ENCODE data around the gene SLIT2. TPM values are rescaled to one million over a fixed set of nuclear protein-coding genes. Genes with fewer than 3 reads are reported as not detected.

Gene SLIT2
- total RNA-seq, 1 experiment from 2014 or later, result 3.8 TPM

DNA sequence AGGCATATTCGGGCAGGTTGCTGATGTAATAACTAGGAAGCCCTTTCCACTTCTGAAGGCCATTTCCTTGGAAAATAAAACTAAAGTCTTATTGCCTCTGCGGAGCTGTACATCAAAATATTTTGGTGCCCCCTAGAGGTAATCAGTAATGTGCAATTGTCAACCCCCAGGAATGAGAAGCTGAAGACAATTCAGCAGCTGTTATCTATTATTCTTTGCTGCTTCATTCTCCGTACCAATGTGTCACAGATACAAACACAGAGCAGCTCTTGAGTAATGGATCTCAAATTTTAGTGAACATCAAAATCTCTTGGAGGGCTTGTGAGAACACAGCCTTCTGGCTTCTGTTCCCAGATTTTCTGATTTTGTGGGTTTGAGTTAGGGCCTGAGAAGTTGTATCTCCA, 3.5 kb upstream of the SLIT2 start:
- Histone ChIP-seq H3K36me3 (ENCODE audit: control insufficient read depth in 1 of 2, insufficient read depth in 2 of 2, low read length in 2 of 2) (no peaks in the 10 kb centered on the region), H3K9me3 (ENCODE audit: control insufficient read depth in 1 of 2, insufficient read depth in 1 of 2, low read depth in 1 of 2, low read length in 2 of 2) (no peaks in the 10 kb centered on the region; a peak in 1 of 4 replicates), H3K9me2 (ENCODE audit: insufficient read depth) (no peaks in the 10 kb centered on the region), H3K4me1 (ENCODE audit: control insufficient read depth in 1 of 2, insufficient read depth in 2 of 2, low read length in 2 of 2) (peaks cover 0 to 12% of the 10 kb centered on the region in 2 experiments; a peak in 1 of 4 replicates), H3K4me2 (ENCODE audit: low read length) (no peak overlapping the region), H2AFZ (ENCODE audit: low read depth, low read length, poor library complexity, severe bottlenecking) (peak overlapping the region; percentile 17), H3K27ac (ENCODE audit: low read depth, low read length) (no peak overlapping the region), H3K9ac (ENCODE audit: low read length) (no peak overlapping the region), H3K79me2 (ENCODE audit: insufficient read depth, low read length) (no peaks in the 10 kb centered on the region), H3K4me3 (replicated peaks in 1 of 2; ENCODE audit: low read depth in 1 of 2, low read length in 2 of 2) (no peak overlapping the region), H3K27me3 (ENCODE audit: insufficient read depth, low read length) (no peaks in the 10 kb centered on the region), H4K20me1 (ENCODE audit: insufficient read depth) (no peaks in the 10 kb centered on the region)
- TF ChIP-seq, protein P1, sequence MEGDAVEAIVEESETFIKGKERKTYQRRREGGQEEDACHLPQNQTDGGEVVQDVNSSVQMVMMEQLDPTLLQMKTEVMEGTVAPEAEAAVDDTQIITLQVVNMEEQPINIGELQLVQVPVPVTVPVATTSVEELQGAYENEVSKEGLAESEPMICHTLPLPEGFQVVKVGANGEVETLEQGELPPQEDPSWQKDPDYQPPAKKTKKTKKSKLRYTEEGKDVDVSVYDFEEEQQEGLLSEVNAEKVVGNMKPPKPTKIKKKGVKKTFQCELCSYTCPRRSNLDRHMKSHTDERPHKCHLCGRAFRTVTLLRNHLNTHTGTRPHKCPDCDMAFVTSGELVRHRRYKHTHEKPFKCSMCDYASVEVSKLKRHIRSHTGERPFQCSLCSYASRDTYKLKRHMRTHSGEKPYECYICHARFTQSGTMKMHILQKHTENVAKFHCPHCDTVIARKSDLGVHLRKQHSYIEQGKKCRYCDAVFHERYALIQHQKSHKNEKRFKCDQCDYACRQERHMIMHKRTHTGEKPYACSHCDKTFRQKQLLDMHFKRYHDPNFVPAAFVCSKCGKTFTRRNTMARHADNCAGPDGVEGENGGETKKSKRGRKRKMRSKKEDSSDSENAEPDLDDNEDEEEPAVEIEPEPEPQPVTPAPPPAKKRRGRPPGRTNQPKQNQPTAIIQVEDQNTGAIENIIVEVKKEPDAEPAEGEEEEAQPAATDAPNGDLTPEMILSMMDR (IDR thresholded peaks at IDR 0.05 in 2 of 3, conservative IDR thresholded peaks at IDR 0.05 in 1 of 3; ENCODE audit: borderline replicate concordance in 1 of 3, insufficient read depth in 1 of 3, low read depth in 2 of 3, low read length in 2 of 3), result peak; percentile 43 to 76 (median 62); a peak in 5 of 6 replicates
- peak; percentile 72 for TF ChIP-seq RAD21 (IDR thresholded peaks at IDR 0.05; ENCODE audit: low read depth)
- no peak for TF ChIP-seq SIN3A (IDR thresholded peaks at IDR 0.05; ENCODE audit: low read depth)
- intact Hi-C loops (cut with micrococcal nuclease), result loop anchor here (2.0 to 5.0 kb wide), 3 partner anchors 696 to 1023 kb away; no protein-coding TSS in a partner anchor
- ChIA-PET CTCF (interaction anchor here (1.0 to 1.3 kb wide), 4 partner anchors 12 to 1059 kb away, joined by 3 to 6 read pairs (median 3); no protein-coding TSS in a partner anchor), RAD21 (ENCODE audit: low non-redundant PET in 1 of 2, low total read pairs in 2 of 2, uncharacterized antibody in 2 of 2, unreplicated experiment in 2 of 2) (no interaction called here), POLR2A (no interaction called here)
- no TSS peak for BruUV-seq (replicated peaks)
- ATAC-seq (peak; percentile 41; the same call in 1 of the 2 replicates), DNase-seq (ENCODE audit: low read depth, low spot score) (peak; percentile 29)

DNA sequence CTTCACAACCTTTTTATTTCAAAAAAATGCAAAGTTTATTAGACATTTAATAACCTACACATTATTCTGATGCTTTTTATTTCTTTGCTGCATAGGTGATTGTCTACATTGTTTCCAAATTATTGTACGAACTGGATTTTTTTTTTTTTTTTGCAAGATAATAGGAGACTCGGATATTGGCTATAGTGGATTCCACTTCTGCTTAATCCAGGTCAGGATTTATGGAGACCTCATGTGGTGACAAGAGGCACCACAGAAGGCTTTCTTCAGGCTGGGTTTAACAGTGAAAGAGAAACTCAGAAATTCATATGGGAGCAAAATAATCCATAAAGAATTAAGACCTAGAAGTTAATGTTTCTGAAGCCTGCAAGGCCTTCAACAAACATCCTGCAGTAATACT, 2.4 kb upstream of the SLIT2 start:
- ChIA-PET POLR2A (no interaction called here), RAD21 (ENCODE audit: low non-redundant PET in 1 of 2, low total read pairs in 2 of 2, uncharacterized antibody in 2 of 2, unreplicated experiment in 2 of 2) (no interaction called here), CTCF (interaction anchor here (0.6 to 0.7 kb wide), 2 partner anchors 9 to 1025 kb away, joined by 3 to 4 read pairs; no protein-coding TSS in a partner anchor)
- DNase-seq (ENCODE audit: low read depth, low spot score) (peak; percentile 12), ATAC-seq (peak; percentile 31; the same call in 1 of the 2 replicates)
- H3K4me2 ChIP-seq (ENCODE audit: low read length), result no peak overlapping the region
- H3K9me2 ChIP-seq (ENCODE audit: insufficient read depth), result no peaks in the 10 kb centered on the region
- H3K9me3 ChIP-seq (ENCODE audit: control insufficient read depth in 1 of 2, insufficient read depth in 1 of 2, low read depth in 1 of 2, low read length in 2 of 2), result no peaks in the 10 kb centered on the region
- intact Hi-C loops (cut with micrococcal nuclease), result loop anchor here (2.0 to 5.0 kb wide), 3 partner anchors 697 to 1025 kb away; no protein-coding TSS in a partner anchor
- TF ChIP-seq TCF7L2 (IDR thresholded peaks at IDR 0.05; ENCODE audit: borderline replicate concordance, extremely low read depth, insufficient read depth, insufficient read length) (no peak), POLR2AphosphoS5 (IDR thresholded peaks at IDR 0.05; ENCODE audit: low read depth, low read length) (no peak), EGR1 (IDR thresholded peaks at IDR 0.05; ENCODE audit: low read depth) (no peak), RAD21 (IDR thresholded peaks at IDR 0.05; ENCODE audit: low read depth) (peak; percentile 47), FOSL1 (IDR thresholded peaks at IDR 0.05; ENCODE audit: low read depth) (no peak), CEBPB (IDR thresholded peaks at IDR 0.05; ENCODE audit: low read depth) (no peak), SIN3A (IDR thresholded peaks at IDR 0.05; ENCODE audit: low read depth) (no peak), YY1 (IDR thresholded peaks at IDR 0.05; ENCODE audit: extremely low read depth, insufficient replicate concordance, low read depth, low read length) (no peak)
- TF ChIP-seq, protein P1 (IDR thresholded peaks at IDR 0.05 in 2 of 3, conservative IDR thresholded peaks at IDR 0.05 in 1 of 3; ENCODE audit: borderline replicate concordance in 1 of 3, insufficient read depth in 1 of 3, low read depth in 2 of 3, low read length in 2 of 3), result peak; percentile 32 to 49 (median 36); a peak in 3 of 6 replicates
- TF ChIP-seq, protein P2, sequence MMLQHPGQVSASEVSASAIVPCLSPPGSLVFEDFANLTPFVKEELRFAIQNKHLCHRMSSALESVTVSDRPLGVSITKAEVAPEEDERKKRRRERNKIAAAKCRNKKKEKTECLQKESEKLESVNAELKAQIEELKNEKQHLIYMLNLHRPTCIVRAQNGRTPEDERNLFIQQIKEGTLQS (IDR thresholded peaks at IDR 0.05), result no peak
- no peak overlapping the region for H3K9ac ChIP-seq (ENCODE audit: low read length)
- no peaks in the 10 kb centered on the region for H4K20me1 ChIP-seq (ENCODE audit: insufficient read depth)
- no peak overlapping the region for H2AFZ ChIP-seq (ENCODE audit: low read depth, low read length, poor library complexity, severe bottlenecking)
- no peak overlapping the region for H3K4me3 ChIP-seq (replicated peaks in 1 of 2; ENCODE audit: low read depth in 1 of 2, low read length in 2 of 2)
- BruUV-seq (replicated peaks), result no TSS peak
- peaks cover 0 to 12% of the 10 kb centered on the region in 2 experiments; a peak in 1 of 4 replicates for H3K4me1 ChIP-seq (ENCODE audit: control insufficient read depth in 1 of 2, insufficient read depth in 2 of 2, low read length in 2 of 2)
- H3K27ac ChIP-seq (ENCODE audit: low read depth, low read length), result no peak overlapping the region
- no peaks in the 10 kb centered on the region for H3K36me3 ChIP-seq (ENCODE audit: control insufficient read depth in 1 of 2, insufficient read depth in 2 of 2, low read length in 2 of 2)
- H3K27me3 ChIP-seq (ENCODE audit: insufficient read depth, low read length), result no peaks in the 10 kb centered on the region
- H3K79me2 ChIP-seq (ENCODE audit: insufficient read depth, low read length), result no peaks in the 10 kb centered on the region

All from HCT116 (cell line).